ENCODE data around the gene HNRNPA0.

The HNRNPA0 gene

GRCh38 chr5:137728048-137728447 lies 26.1 kb downstream of the HNRNPA0 start:
- in situ Hi-C loops (cut with HindIII; ENCODE audit: low sequenced_read_pairs): no loop called here

- in situ Hi-C loops (cut with HindIII; ENCODE audit: low sequenced_read_pairs): no loop called here
Measured at GRCh38 chr5:137727623-137728022, 26.5 kb downstream of the HNRNPA0 start.

GRCh38 chr5:137724251-137724650 lies 29.9 kb downstream of the HNRNPA0 start:
- in situ Hi-C loops (cut with HindIII; ENCODE audit: low sequenced_read_pairs): no loop called here

- in situ Hi-C loops (cut with HindIII; ENCODE audit: low sequenced_read_pairs): no loop called here
Measured at GRCh38 chr5:137718611-137719010, 35.6 kb downstream of the HNRNPA0 start.

GRCh38 chr5:137716337-137716736 lies 37.8 kb downstream of the HNRNPA0 start:
- in situ Hi-C loops (cut with HindIII; ENCODE audit: low sequenced_read_pairs): no loop called here

- in situ Hi-C loops (cut with HindIII; ENCODE audit: low sequenced_read_pairs): no loop called here
Measured at GRCh38 chr5:137715456-137715855, 38.7 kb downstream of the HNRNPA0 start.

- in situ Hi-C loops (cut with HindIII; ENCODE audit: low sequenced_read_pairs): no loop called here
Measured at GRCh38 chr5:137714946-137715345, 39.2 kb downstream of the HNRNPA0 start.

- in situ Hi-C loops (cut with HindIII; ENCODE audit: low sequenced_read_pairs): no loop called here
Measured at GRCh38 chr5:137714494-137714893, 39.7 kb downstream of the HNRNPA0 start.

GRCh38 chr5:137712139-137712667 lies 42.0 kb downstream of the HNRNPA0 start:
- in situ Hi-C loops (cut with HindIII; ENCODE audit: low sequenced_read_pairs): no loop called here

GRCh38 chr5:137710086-137710485 lies 44.1 kb downstream of the HNRNPA0 start:
- in situ Hi-C loops (cut with HindIII; ENCODE audit: low sequenced_read_pairs): no loop called here

- in situ Hi-C loops (cut with HindIII; ENCODE audit: low sequenced_read_pairs): no loop called here
Measured at GRCh38 chr5:137708796-137709559, 45.2 kb downstream of the HNRNPA0 start.

GRCh38 chr5:137708062-137708461 lies 46.1 kb downstream of the HNRNPA0 start:
- in situ Hi-C loops (cut with HindIII; ENCODE audit: low sequenced_read_pairs): no loop called here

GRCh38 chr5:137706841-137707240 lies 47.3 kb downstream of the HNRNPA0 start:
- in situ Hi-C loops (cut with HindIII; ENCODE audit: low sequenced_read_pairs): no loop called here

- in situ Hi-C loops (cut with HindIII; ENCODE audit: low sequenced_read_pairs): no loop called here
Measured at GRCh38 chr5:137705106-137705505, 49.1 kb downstream of the HNRNPA0 start.

GRCh38 chr5:137703565-137703964 lies 50.6 kb downstream of the HNRNPA0 start:
- in situ Hi-C loops (cut with HindIII; ENCODE audit: low sequenced_read_pairs): no loop called here

GRCh38 chr5:137700282-137700680 lies 53.9 kb downstream of the HNRNPA0 start:
- in situ Hi-C loops (cut with HindIII; ENCODE audit: low sequenced_read_pairs): no loop called here

- in situ Hi-C loops (cut with HindIII; ENCODE audit: low sequenced_read_pairs): no loop called here
Measured at GRCh38 chr5:137699336-137700281, 54.6 kb downstream of the HNRNPA0 start.

- in situ Hi-C loops (cut with HindIII; ENCODE audit: low sequenced_read_pairs): no loop called here
Measured at GRCh38 chr5:137696481-137696880, 57.7 kb downstream of the HNRNPA0 start.

GRCh38 chr5:137695651-137696428 lies 58.3 kb downstream of the HNRNPA0 start:
- in situ Hi-C loops (cut with HindIII; ENCODE audit: low sequenced_read_pairs): no loop called here
